Choroid plexus epithelial cell (primary cell): ENCODE data around the gene DHRS7C.

ENCODE experiments used
- DNase-seq: peaks from one replicate; pipeline ENCODE4 v3.0.0-alpha.2; 2010; ENCODE audit warnings: low read depth
- H3K4me3 ChIP-seq: 2 replicates; pipeline ENCODE4 v1.5.1; 2011; ENCODE audit warnings: low read depth, mild to moderate bottlenecking, control low read depth, low read length, moderate library complexity
- CTCF ChIP-seq: conservative IDR thresholded peaks from 2 replicates; pipeline ENCODE4 v1.5.1; 2011; ENCODE audit warnings: low read depth, mild to moderate bottlenecking, control low read depth, inconsistent platforms, low read length, moderate library complexity

The DHRS7C gene

GRCh38 chr17:9818760-9819159, 27.4 kb upstream of the DHRS7C start:
- no peak for DNase-seq
- no peak for TF ChIP-seq CTCF
- H3K4me3 ChIP-seq, result no peak overlapping the region

GRCh38 chr17:9817086-9817485, 25.7 kb upstream of the DHRS7C start:
- no peak overlapping the region for H3K4me3 ChIP-seq
- no peak for TF ChIP-seq CTCF
- DNase-seq, result peak; percentile 80

DNA sequence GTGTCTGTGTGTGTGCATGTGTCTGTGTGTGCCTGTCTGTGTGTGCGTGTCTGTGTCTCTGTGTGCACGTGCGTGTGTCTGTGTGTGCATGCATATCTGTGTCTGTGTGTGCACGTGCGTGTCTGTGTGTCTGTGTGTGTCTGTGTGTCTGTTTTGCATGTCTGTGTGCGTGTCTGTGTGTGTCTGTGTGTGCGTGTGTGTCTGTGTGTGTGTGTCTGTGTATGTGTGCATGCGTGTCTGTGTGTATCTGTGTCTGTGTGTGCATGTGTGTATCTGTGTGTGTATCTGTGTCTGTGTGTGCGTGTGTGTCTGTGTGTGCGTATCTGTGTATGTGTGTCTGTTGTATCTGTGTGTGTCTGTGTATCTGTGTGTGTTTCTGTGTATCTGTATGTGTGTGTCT, 25.1 kb upstream of the DHRS7C start:
- TF ChIP-seq CTCF, result no peak

DNA sequence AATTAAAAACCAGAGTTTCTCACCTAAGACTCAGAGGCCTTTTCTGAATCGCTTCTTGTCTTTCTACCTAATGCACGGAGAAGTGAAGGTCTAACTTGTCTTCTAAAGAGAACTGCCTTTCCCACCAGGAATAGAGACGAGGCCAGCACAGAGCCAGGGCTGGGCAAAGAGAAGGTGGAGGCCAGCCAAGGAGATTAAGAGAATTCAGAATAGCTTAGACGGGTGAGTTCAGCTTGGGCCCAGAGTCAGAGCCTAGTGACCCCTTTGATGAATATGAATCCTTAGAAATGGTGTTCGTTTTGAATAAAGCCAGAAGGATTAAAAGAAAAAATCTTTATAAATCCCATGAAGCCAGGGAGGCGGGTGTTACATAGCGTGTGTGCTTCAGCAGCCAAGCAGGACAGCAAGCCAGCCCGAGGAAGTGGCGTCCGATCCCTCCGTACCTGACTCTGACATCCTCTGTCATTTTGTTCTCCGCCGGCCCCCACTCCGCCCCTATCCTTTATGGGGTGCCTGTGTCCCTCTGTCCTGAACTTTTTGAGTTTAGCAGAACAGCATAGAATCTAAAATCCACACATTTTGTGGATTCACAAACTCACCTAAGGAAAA, 23.0 kb upstream of the DHRS7C start:
- TF ChIP-seq CTCF, result no peak
- no peak overlapping the region for H3K4me3 ChIP-seq
- DNase-seq, result no peak

More for the DNA sequence above, 25.1 kb upstream of the DHRS7C start:
- H3K4me3 ChIP-seq, result no peak overlapping the region
- no peak for DNase-seq

DNA sequence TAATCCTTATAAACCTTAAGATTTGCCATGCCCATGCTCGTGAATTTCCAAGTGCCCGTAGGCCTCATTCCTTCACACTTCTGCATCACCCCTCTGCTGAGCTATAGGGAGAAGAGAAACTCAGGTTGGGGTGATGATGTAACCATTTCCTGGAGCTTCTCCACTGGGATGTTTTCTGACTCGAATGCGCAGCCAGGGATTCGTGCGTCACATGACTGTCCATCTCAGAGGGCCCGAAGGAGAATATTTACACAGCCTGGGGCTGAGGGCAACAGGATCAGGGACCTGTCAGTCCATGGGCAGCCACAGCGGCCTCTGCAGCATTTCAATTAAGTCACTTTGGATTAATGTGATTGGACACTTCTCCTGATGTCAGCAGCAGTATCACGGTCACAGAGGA, 21.8 kb upstream of the DHRS7C start:
- TF ChIP-seq CTCF, result no peak
- no peak for DNase-seq
- H3K4me3 ChIP-seq, result no peak overlapping the region

GRCh38 chr17:9811537-9811936, 20.1 kb upstream of the DHRS7C start:
- H3K4me3 ChIP-seq, result no peak overlapping the region
- DNase-seq, result no peak
- no peak for TF ChIP-seq CTCF

DNA sequence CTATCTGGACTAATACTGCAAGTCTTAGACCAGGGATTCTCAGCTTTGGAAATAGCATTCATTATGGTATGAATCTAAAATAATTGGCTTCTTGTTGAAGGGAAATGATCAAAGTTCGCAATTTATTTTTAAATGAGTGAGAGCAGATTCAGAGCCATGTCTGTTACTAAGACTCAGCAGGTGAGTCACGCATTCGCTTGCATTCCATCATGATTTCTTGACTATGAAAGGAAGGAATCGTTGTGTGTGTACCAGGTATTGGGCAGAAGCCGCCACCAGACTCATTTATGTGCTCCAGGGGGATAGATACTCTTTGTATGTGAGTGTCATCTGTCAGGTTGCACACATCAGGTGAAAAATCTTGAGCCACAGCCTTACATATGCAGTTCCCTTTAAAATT, 19.7 kb upstream of the DHRS7C start:
- no peak overlapping the region for H3K4me3 ChIP-seq
- TF ChIP-seq CTCF, result no peak
- DNase-seq, result no peak
